GM12878 (cell line): ENCODE results near the gene IQCC. TPM values are rescaled to one million over a fixed set of nuclear protein-coding genes. Genes with fewer than 3 reads are reported as not detected.

ENCODE experiments used
- E2F8 ChIP-seq: fragments of 450-650 bp; IDR thresholded peaks from 2 replicates; pipeline ENCODE4 v1.6.1; 2018; ENCODE audit warnings: mild to moderate bottlenecking, low read depth, moderate library complexity; ENCODE audit not compliant: partially characterized antibody
- EGR1 ChIP-seq, 2 experiments: IDR thresholded peaks; 1 replicate in 1 of 2; 2 replicates in 1 of 2; pipeline ENCODE4 v1.6.1; 2011 to 2012; ENCODE audit warnings: low read depth in 2 of 2, low read length in 2 of 2, borderline replicate concordance in 1 of 2, mild to moderate bottlenecking in 1 of 2, moderate library complexity in 1 of 2
- GABPA ChIP-seq: IDR thresholded peaks from 2 replicates; pipeline ENCODE4 v1.6.1; 2014; ENCODE audit warnings: antibody characterized with exemption, low read depth, mild to moderate bottlenecking, inconsistent platforms
- HCFC1 ChIP-seq: fragments of 150-350 bp; IDR thresholded peaks from 2 replicates; pipeline ENCODE4 v1.6.1; 2014; ENCODE audit warnings: low read length
- HDAC6 ChIP-seq: fragments of 200-600 bp; sonication (generic); IDR thresholded peaks from one replicate; pipeline ENCODE4 v1.8.0; 2017; ENCODE audit warnings: antibody characterized with exemption; ENCODE audit not compliant: unreplicated experiment
- LARP7 ChIP-seq: fragments of 450-650 bp; IDR thresholded peaks from 2 replicates; pipeline ENCODE4 v1.6.1; 2017; ENCODE audit warnings: mild to moderate bottlenecking
- MAX ChIP-seq: IDR thresholded peaks from 2 replicates; pipeline ENCODE4 v1.6.1; 2012; ENCODE audit warnings: low read depth, low read length, improper control_type of control experiment
- MEF2A ChIP-seq: IDR thresholded peaks from 2 replicates; pipeline ENCODE4 v1.6.1; 2011; ENCODE audit warnings: low read depth, mild to moderate bottlenecking, low read length, moderate library complexity; ENCODE audit not compliant: insufficient read depth
- MLLT1 ChIP-seq: fragments of 450-650 bp; IDR thresholded peaks from 2 replicates; pipeline ENCODE4 v1.6.1; 2016; ENCODE audit warnings: mild to moderate bottlenecking
- MTA2 ChIP-seq: fragments of 450-650 bp; IDR thresholded peaks from 2 replicates; pipeline ENCODE4 v1.6.1; 2016; ENCODE audit warnings: low read depth, mild to moderate bottlenecking, moderate library complexity
- NBN ChIP-seq: fragments of 450-650 bp; IDR thresholded peaks from 2 replicates; pipeline ENCODE4 v1.6.1; 2016
- NFYB ChIP-seq: IDR thresholded peaks from 2 replicates; pipeline ENCODE4 v1.6.1; 2011; ENCODE audit warnings: low read depth, mild to moderate bottlenecking, low read length, improper control_type of control experiment, moderate library complexity; ENCODE audit not compliant: insufficient read depth
- NR2C2 ChIP-seq: IDR thresholded peaks from 2 replicates; pipeline ENCODE4 v1.6.1; 2011; ENCODE audit warnings: borderline replicate concordance, low read depth; ENCODE audit not compliant: control insufficient read depth, insufficient read length
- POLR2AphosphoS2 ChIP-seq: IDR thresholded peaks from 2 replicates; pipeline ENCODE4 v1.6.1; 2011; ENCODE audit warnings: low read depth, mild to moderate bottlenecking, low read length, improper control_type of control experiment, moderate library complexity
- RAD51 ChIP-seq: fragments of 450-650 bp; IDR thresholded peaks from 2 replicates; pipeline ENCODE4 v1.6.1; 2016; ENCODE audit warnings: moderate library complexity, mild to moderate bottlenecking, inconsistent platforms
- RCOR1 ChIP-seq: conservative IDR thresholded peaks from 2 replicates; pipeline ENCODE4 v1.6.1; 2012; ENCODE audit warnings: low read depth, low read length, improper control_type of control experiment
- RUNX3 ChIP-seq: IDR thresholded peaks from 2 replicates; pipeline ENCODE4 v1.6.1; 2012; ENCODE audit warnings: low read length, inconsistent platforms
- SMARCA5 ChIP-seq: fragments of 450-650 bp; IDR thresholded peaks from 2 replicates; pipeline ENCODE4 v1.6.1; 2017; ENCODE audit warnings: mild to moderate bottlenecking
- SREBF1 ChIP-seq: IDR thresholded peaks from 2 replicates; pipeline ENCODE4 v1.6.1; 2012; ENCODE audit warnings: mild to moderate bottlenecking, low read length
- SUZ12 ChIP-seq: fragments of 200-600 bp; sonication (generic); IDR thresholded peaks from one replicate; pipeline ENCODE4 v1.6.1; 2018; ENCODE audit warnings: antibody characterized with exemption, mild to moderate bottlenecking; ENCODE audit not compliant: unreplicated experiment
- TAF1 ChIP-seq: IDR thresholded peaks from 2 replicates; pipeline ENCODE4 v1.6.1; 2011; ENCODE audit warnings: mild to moderate bottlenecking, low read depth, low read length, borderline replicate concordance
- WRNIP1 ChIP-seq: IDR thresholded peaks from 2 replicates; pipeline ENCODE4 v1.6.1; 2011; ENCODE audit warnings: low read depth, low read length, improper control_type of control experiment, borderline replicate concordance
- YY1 ChIP-seq: IDR thresholded peaks from 2 replicates; pipeline ENCODE4 v1.6.1; 2011; ENCODE audit warnings: low read depth, mild to moderate bottlenecking, low read length
- ZNF24 ChIP-seq: fragments of 450-650 bp; IDR thresholded peaks from 2 replicates; pipeline ENCODE4 v1.6.1; 2017; ENCODE audit warnings: antibody characterized with exemption, mild to moderate bottlenecking
- ZNF622 ChIP-seq: fragments of 450-650 bp; IDR thresholded peaks from 2 replicates; pipeline ENCODE4 v1.6.1; 2017; ENCODE audit warnings: mild to moderate bottlenecking, inconsistent platforms
- polyA plus RNA-seq, 11 experiments: library from polyadenylated mRNA; depleted of rRNA in 4 of 11; unstranded in 6 of 11; stranded (reverse) in 5 of 11; fragments of >200 nt; fragmentation: Nextera tagmentation in 4 of 11; fragmentation: Illumina TruSeq in 1 of 11; extraction: Ambion mirVana in 4 of 11; extraction: Trizol in 1 of 11; gene quantifications; 1 replicate in 1 of 11; 2 replicates in 10 of 11; pipeline versions ENCODE4 v1.2.1 to v1.2.3, GENCODE V29; 2011 to 2016; ENCODE audit warnings: inconsistent platforms in 2 of 11, missing spikeins in 2 of 11, low read depth in 1 of 11
- total RNA-seq, 4 experiments: library from RNA; depleted of rRNA in 3 of 4; stranded (reverse); fragments of >200 nt in 3 of 4; fragmentation: Illumina TruSeq in 1 of 4; extraction: Trizol in 1 of 4; gene quantifications; 2 replicates each; pipeline versions ENCODE4 v1.2.1 to v1.2.3, GENCODE V29; 2013 to 2021
- TF ChIP-seq, protein P1 (sequence below): fragments of 450-650 bp; IDR thresholded peaks from 2 replicates; pipeline ENCODE4 v1.6.1; 2017; ENCODE audit warnings: mild to moderate bottlenecking

Gene IQCC
- total and polyA plus RNA-seq, 10 of the 15 experiments (the other 5 are each of a cell fraction or from before 2014, with no cell fraction given), result 2.1 to 6.8 (median 4.9) TPM

DNA sequence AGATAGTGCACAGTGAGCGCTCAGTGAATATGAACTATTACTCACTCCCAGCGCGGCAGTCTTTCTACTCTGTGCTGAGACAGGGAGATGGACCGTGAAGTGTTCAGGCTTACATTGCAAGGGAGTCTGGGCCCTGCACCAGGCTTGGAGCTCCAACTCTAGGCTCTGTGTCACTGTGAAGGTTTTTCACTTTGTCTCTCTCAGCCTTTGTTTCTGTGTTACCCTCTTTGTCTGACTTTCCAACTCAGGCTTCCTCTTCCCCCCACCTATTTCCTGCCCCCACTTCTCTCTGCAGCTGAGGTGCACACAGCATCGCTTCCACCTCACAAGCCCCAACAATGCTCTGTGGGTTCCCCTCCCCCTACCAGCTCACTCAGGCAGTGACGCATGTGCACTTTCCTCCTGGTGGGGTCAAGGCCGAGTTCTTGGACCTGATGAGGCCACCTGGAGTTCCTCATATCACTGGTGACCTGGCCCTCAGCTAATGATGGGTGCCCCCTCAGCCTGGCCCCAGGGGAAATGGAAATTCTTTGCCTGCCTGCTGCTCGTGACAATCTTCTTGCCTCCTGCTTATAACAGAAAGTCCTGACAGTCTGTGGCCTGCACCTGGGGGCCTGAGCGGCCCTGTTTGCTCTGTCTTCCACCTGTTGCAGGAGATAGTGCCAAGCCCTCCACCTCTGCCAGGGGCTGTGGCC lies 44.5 kb downstream of the IQCC start (continued):
- peak; percentile 92 for TF ChIP-seq NBN
- TF ChIP-seq RAD51, result no peak
- no peak for TF ChIP-seq SREBF1
- no peak for TF ChIP-seq WRNIP1
- 0 out of 2 replicates have a peak, but pooled peaks have one; percentile 58 for TF ChIP-seq MEF2A
- peak; percentile 65; the same call in 1 of the 2 replicates for TF ChIP-seq TAF1
- TF ChIP-seq SUZ12, result no peak
- TF ChIP-seq MLLT1, result peak; percentile 77; the same call in 1 of the 2 replicates
- TF ChIP-seq E2F8, result peak; percentile 34
- no peak for TF ChIP-seq MAX
- 0 out of 2 replicates have a peak, but pooled peaks have one; percentile 35 for TF ChIP-seq SMARCA5
- TF ChIP-seq GABPA, result no peak
- TF ChIP-seq RUNX3, result no peak
- no peak for TF ChIP-seq NFYB
- peak; percentile 35; the same call in 1 of the 2 replicates for TF ChIP-seq YY1
- no peak for TF ChIP-seq NR2C2
- TF ChIP-seq ZNF24, result no peak
- TF ChIP-seq ZNF622, result no peak
- peak; percentile 80 for TF ChIP-seq MTA2
- TF ChIP-seq EGR1 (IDR thresholded peaks at IDR 0.05; ENCODE audit: borderline replicate concordance in 1 of 2, low read depth in 2 of 2, low read length in 2 of 2), result peak in 1 of 2 experiments; percentile 83; a peak in 2 of 3 replicates
- no peak; the same call in 1 of the 2 replicates for TF ChIP-seq HCFC1
- TF ChIP-seq, protein P1, sequence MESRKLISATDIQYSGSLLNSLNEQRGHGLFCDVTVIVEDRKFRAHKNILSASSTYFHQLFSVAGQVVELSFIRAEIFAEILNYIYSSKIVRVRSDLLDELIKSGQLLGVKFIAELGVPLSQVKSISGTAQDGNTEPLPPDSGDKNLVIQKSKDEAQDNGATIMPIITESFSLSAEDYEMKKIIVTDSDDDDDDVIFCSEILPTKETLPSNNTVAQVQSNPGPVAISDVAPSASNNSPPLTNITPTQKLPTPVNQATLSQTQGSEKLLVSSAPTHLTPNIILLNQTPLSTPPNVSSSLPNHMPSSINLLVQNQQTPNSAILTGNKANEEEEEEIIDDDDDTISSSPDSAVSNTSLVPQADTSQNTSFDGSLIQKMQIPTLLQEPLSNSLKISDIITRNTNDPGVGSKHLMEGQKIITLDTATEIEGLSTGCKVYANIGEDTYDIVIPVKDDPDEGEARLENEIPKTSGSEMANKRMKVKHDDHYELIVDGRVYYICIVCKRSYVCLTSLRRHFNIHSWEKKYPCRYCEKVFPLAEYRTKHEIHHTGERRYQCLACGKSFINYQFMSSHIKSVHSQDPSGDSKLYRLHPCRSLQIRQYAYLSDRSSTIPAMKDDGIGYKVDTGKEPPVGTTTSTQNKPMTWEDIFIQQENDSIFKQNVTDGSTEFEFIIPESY, result no peak
- peak; percentile 32; the same call in 1 of the 2 replicates for TF ChIP-seq LARP7
- TF ChIP-seq POLR2AphosphoS2, result no peak
- TF ChIP-seq RCOR1, result no peak
- no peak for TF ChIP-seq HDAC6
